OCI-LY1 (cell line): Measurements from ENCODE around the gene FPR2.

Experiments
- H2AFZ ChIP-seq: fragments of 200-600 bp; sonication (generic), shearing (Covaris generic); 2 replicates; pipeline ENCODE4 v1.6.0; 2014; ENCODE audit warnings: antibody characterized with exemption, mild to moderate bottlenecking, low read length
- H3F3A ChIP-seq: fragments of 200-600 bp; sonication (generic), shearing (Covaris generic); 2 replicates; pipeline ENCODE4 v1.6.0; 2014; ENCODE audit warnings: mild to moderate bottlenecking, antibody characterized with exemption, low read length, moderate library complexity; ENCODE audit not compliant: insufficient read depth
- H3K27ac ChIP-seq: fragments of 200-600 bp; sonication (generic); 2 replicates; pipeline ENCODE4 v1.5.1; 2014; ENCODE audit warnings: low read length, mixed run types, mild to moderate bottlenecking, low read depth; ENCODE audit not compliant: poor library complexity, severe bottlenecking
- H3K27me3 ChIP-seq: fragments of 200-600 bp; sonication (generic); 2 replicates; pipeline ENCODE4 v1.6.0; 2014; ENCODE audit warnings: antibody characterized with exemption, mild to moderate bottlenecking, low read length, moderate library complexity; ENCODE audit not compliant: insufficient read depth
- H3K36me3 ChIP-seq: fragments of 200-600 bp; sonication (generic); 2 replicates; pipeline ENCODE4 v1.6.1; 2014; ENCODE audit warnings: mild to moderate bottlenecking, antibody characterized with exemption, low read length, moderate library complexity, mixed read lengths; ENCODE audit not compliant: insufficient read depth
- H3K4me1 ChIP-seq: fragments of 200-600 bp; sonication (generic); 2 replicates; pipeline ENCODE4 v1.5.1; 2014; ENCODE audit warnings: mild to moderate bottlenecking, low read length, moderate library complexity; ENCODE audit not compliant: insufficient read depth, severe bottlenecking
- H3K4me2 ChIP-seq: fragments of 200-600 bp; sonication (generic), shearing (Covaris generic); 2 replicates; pipeline ENCODE4 v1.6.1; 2014; ENCODE audit warnings: low read length
- H3K4me3 ChIP-seq: fragments of 200-600 bp; sonication (generic); 2 replicates; pipeline ENCODE4 v1.5.1; 2014; ENCODE audit warnings: low read length, low read depth, mild to moderate bottlenecking, mixed read lengths; ENCODE audit not compliant: poor library complexity, severe bottlenecking
- H3K79me2 ChIP-seq: fragments of 200-600 bp; shearing (Covaris generic); 2 replicates; pipeline ENCODE4 v1.6.1; 2016; ENCODE audit warnings: mixed run types, low read length, mixed read lengths; ENCODE audit not compliant: insufficient read depth
- H3K9ac ChIP-seq: fragments of 200-600 bp; sonication (generic), shearing (Covaris generic); 2 replicates; pipeline ENCODE4 v1.6.1; 2014; ENCODE audit warnings: mild to moderate bottlenecking, low read length, mixed read lengths
- H3K9me2 ChIP-seq: fragments of 200-600 bp; sonication (generic), shearing (Covaris generic); 2 replicates; pipeline ENCODE4 v1.6.1; 2014; ENCODE audit warnings: low read depth, mild to moderate bottlenecking, low read length, mixed read lengths
- H3K9me3 ChIP-seq: fragments of 200-600 bp; shearing (Covaris generic); 2 replicates; pipeline ENCODE4 v1.6.1; 2014; ENCODE audit warnings: low read length, mixed read lengths
- H4K20me1 ChIP-seq: fragments of 200-600 bp; sonication (generic), shearing (Covaris generic); 2 replicates; pipeline ENCODE4 v1.6.0; 2016; ENCODE audit warnings: mild to moderate bottlenecking, low read length; ENCODE audit not compliant: insufficient read depth
- EZH2 ChIP-seq: fragments of 200-600 bp; sonication (generic), shearing (Covaris generic); IDR thresholded peaks from 2 replicates; pipeline ENCODE4 v1.8.0; 2017; ENCODE audit warnings: borderline replicate concordance, mixed run types, mild to moderate bottlenecking, antibody characterized with exemption, low read length, moderate library complexity, mixed read lengths
- TF ChIP-seq, protein P1 (sequence below): fragments of 200-600 bp; sonication (generic), shearing (Covaris generic); IDR thresholded peaks from 2 replicates; pipeline ENCODE4 v1.5.1; 2017; ENCODE audit warnings: mild to moderate bottlenecking, antibody characterized with exemption, low read length, moderate library complexity, mixed read lengths

The FPR2 gene

GRCh38 chr19:51809787-51810186 lies 48.8 kb downstream of the FPR2 start:
- Histone ChIP-seq H3K79me2 (no peaks in the 10 kb centered on the region), H3K9me3 (no peaks in the 10 kb centered on the region), H2AFZ (no peak overlapping the region), H3K4me3 (no peak overlapping the region), H3K9ac (no peak overlapping the region), H3K27ac (no peak overlapping the region), H3F3A (no peaks in the 10 kb centered on the region), H3K4me2 (no peak overlapping the region), H3K27me3 (no peaks in the 10 kb centered on the region), H3K9me2 (no peaks in the 10 kb centered on the region), H4K20me1 (no peaks in the 10 kb centered on the region), H3K36me3 (no peaks in the 10 kb centered on the region), H3K4me1 (no peaks in the 10 kb centered on the region)
- TF ChIP-seq, protein P1, sequence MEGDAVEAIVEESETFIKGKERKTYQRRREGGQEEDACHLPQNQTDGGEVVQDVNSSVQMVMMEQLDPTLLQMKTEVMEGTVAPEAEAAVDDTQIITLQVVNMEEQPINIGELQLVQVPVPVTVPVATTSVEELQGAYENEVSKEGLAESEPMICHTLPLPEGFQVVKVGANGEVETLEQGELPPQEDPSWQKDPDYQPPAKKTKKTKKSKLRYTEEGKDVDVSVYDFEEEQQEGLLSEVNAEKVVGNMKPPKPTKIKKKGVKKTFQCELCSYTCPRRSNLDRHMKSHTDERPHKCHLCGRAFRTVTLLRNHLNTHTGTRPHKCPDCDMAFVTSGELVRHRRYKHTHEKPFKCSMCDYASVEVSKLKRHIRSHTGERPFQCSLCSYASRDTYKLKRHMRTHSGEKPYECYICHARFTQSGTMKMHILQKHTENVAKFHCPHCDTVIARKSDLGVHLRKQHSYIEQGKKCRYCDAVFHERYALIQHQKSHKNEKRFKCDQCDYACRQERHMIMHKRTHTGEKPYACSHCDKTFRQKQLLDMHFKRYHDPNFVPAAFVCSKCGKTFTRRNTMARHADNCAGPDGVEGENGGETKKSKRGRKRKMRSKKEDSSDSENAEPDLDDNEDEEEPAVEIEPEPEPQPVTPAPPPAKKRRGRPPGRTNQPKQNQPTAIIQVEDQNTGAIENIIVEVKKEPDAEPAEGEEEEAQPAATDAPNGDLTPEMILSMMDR: no peak
- TF ChIP-seq EZH2: no peak

- Histone ChIP-seq H3K9me3 (no peaks in the 10 kb centered on the region), H3K4me2 (no peak overlapping the region), H4K20me1 (no peaks in the 10 kb centered on the region), H3K9me2 (no peaks in the 10 kb centered on the region), H3K4me3 (no peak overlapping the region), H3K9ac (no peak overlapping the region), H3K27me3 (no peaks in the 10 kb centered on the region), H3K4me1 (no peaks in the 10 kb centered on the region), H3K27ac (no peak overlapping the region), H3K36me3 (no peaks in the 10 kb centered on the region), H3F3A (no peaks in the 10 kb centered on the region), H3K79me2 (no peaks in the 10 kb centered on the region), H2AFZ (no peak overlapping the region)
- TF ChIP-seq, protein P1: peak; percentile 26; the same call in 1 of the 2 replicates
- TF ChIP-seq EZH2: no peak
Measured at GRCh38 chr19:51810223-51810622, 49.2 kb downstream of the FPR2 start.

- Histone ChIP-seq H3F3A (no peaks in the 10 kb centered on the region), H3K9me2 (no peaks in the 10 kb centered on the region), H3K36me3 (no peaks in the 10 kb centered on the region), H3K79me2 (no peaks in the 10 kb centered on the region), H3K27me3 (no peaks in the 10 kb centered on the region), H3K4me2 (no peak overlapping the region), H3K4me3 (no peak overlapping the region), H3K27ac (no peak overlapping the region), H2AFZ (no peak overlapping the region), H3K9me3 (no peaks in the 10 kb centered on the region), H4K20me1 (no peaks in the 10 kb centered on the region), H3K4me1 (no peaks in the 10 kb centered on the region), H3K9ac (no peak overlapping the region)
- TF ChIP-seq, protein P1: no peak
- no peak for TF ChIP-seq EZH2
Measured at GRCh38 chr19:51811344-51811743, 50.4 kb downstream of the FPR2 start.
